K562 (cell line): ENCODE data around the gene RPS4Y1.

Experiments
- BMI1 ChIP-seq: fragments of 150-350 bp; IDR thresholded peaks from 2 replicates; pipeline ENCODE4 v1.6.1; 2014; ENCODE audit warnings: low read length
- CEBPB ChIP-seq: fragments of 450-650 bp; IDR thresholded peaks from 2 replicates; pipeline ENCODE4 v1.6.1; 2016; ENCODE audit warnings: missing genetic modification characterization, missing compliant biosample characterization
- ELF4 ChIP-seq: fragments of 450-650 bp; formaldehyde crosslinking; IDR thresholded peaks from 2 replicates; pipeline ENCODE4 v1.4.0; 2022; ENCODE audit warnings: missing genetic modification characterization
- HIVEP1 ChIP-seq: fragments of 250-450 bp; sonication (Bioruptor Pico); IDR thresholded peaks from 2 replicates; pipeline ENCODE4 v1.4.0; 2020; ENCODE audit warnings: mild to moderate bottlenecking
- JUNB ChIP-seq: fragments of 450-650 bp; formaldehyde crosslinking; conservative IDR thresholded peaks from 2 replicates; pipeline ENCODE4 v1.4.0; 2020; ENCODE audit warnings: mild to moderate bottlenecking
- MEF2D ChIP-seq: conservative IDR thresholded peaks from 2 replicates; pipeline ENCODE4 v1.6.1; 2016; ENCODE audit warnings: low read depth, missing genetic modification characterization, missing compliant biosample characterization
- MXD1 ChIP-seq: fragments of 250-450 bp; sonication (Bioruptor Pico); IDR thresholded peaks from 2 replicates; pipeline ENCODE4 v1.8.0; 2021; ENCODE audit warnings: borderline replicate concordance, mild to moderate bottlenecking, moderate library complexity; ENCODE audit not compliant: poor library complexity, severe bottlenecking
- U2AF2 ChIP-seq: fragments of 200-400 bp; formaldehyde crosslinking; optimal IDR thresholded peaks from 2 replicates; pipeline ENCODE3; 2017; ENCODE audit warnings: low read depth, mild to moderate bottlenecking, low read length
- ZNF561 ChIP-seq: fragments of 450-650 bp; formaldehyde crosslinking; conservative IDR thresholded peaks from 2 replicates; pipeline ENCODE4 v1.4.0; 2020; ENCODE audit warnings: mild to moderate bottlenecking, moderate library complexity
- ZNF740 ChIP-seq, 3 experiments: fragments of 200-800 bp in 1 of 3; sonication (Bioruptor generic) in 1 of 3; sonication (generic) in 1 of 3; formaldehyde crosslinking in 1 of 3; IDR thresholded peaks; 2 replicates each; pipeline versions ENCODE4 v1.6.1 to v1.8.0; 2016 to 2022; ENCODE audit warnings: mild to moderate bottlenecking in 2 of 3, missing compliant biosample characterization in 2 of 3, missing genetic modification characterization in 2 of 3, missing genetic modification reagents in 1 of 3
- TF ChIP-seq, protein P1 (sequence below), 2 experiments: fragments of 450-650 bp; formaldehyde crosslinking in 1 of 2; IDR thresholded peaks; 2 replicates each; pipeline versions ENCODE4 v1.4.0 to v1.6.1; 2014 to 2020; ENCODE audit warnings: mild to moderate bottlenecking in 2 of 2, borderline replicate concordance in 1 of 2, low read depth in 1 of 2
- TF ChIP-seq, protein P2 (sequence below), 3 experiments: IDR thresholded peaks in 2 of 3; conservative IDR thresholded peaks in 1 of 3; 2 replicates each; pipeline ENCODE4 v1.5.1; 2011 to 2012; ENCODE audit warnings: low read length in 3 of 3, mild to moderate bottlenecking in 3 of 3, control low read depth in 2 of 3, improper control_type of control experiment in 1 of 3, inconsistent platforms in 1 of 3, low read depth in 1 of 3, mixed read lengths in 1 of 3, moderate library complexity in 1 of 3; ENCODE audit not compliant: insufficient read depth in 2 of 3

DNA sequence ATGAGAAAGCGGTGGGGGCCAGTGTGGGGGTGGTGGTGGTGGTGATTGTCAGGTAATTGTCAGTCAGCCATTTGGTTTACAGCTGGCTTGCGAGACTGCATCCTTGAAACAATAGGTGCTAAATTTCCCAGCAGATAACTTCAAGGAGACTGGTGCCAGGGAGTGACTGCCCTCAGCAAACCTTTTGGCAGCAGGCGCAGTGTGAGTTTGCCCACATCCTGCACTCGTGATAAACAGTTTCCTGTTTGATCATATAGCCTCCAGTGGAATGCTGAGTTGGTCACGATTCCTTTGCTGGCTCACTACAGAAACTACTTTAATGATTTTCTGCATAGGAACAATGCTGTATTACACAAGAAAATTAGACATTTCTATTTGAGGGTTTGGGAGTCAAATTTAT lies 46.0 kb downstream of the RPS4Y1 start:
- no peak for TF ChIP-seq U2AF2
- TF ChIP-seq JUNB (CRISPR knock-in tag) = no peak
- TF ChIP-seq, protein P1, sequence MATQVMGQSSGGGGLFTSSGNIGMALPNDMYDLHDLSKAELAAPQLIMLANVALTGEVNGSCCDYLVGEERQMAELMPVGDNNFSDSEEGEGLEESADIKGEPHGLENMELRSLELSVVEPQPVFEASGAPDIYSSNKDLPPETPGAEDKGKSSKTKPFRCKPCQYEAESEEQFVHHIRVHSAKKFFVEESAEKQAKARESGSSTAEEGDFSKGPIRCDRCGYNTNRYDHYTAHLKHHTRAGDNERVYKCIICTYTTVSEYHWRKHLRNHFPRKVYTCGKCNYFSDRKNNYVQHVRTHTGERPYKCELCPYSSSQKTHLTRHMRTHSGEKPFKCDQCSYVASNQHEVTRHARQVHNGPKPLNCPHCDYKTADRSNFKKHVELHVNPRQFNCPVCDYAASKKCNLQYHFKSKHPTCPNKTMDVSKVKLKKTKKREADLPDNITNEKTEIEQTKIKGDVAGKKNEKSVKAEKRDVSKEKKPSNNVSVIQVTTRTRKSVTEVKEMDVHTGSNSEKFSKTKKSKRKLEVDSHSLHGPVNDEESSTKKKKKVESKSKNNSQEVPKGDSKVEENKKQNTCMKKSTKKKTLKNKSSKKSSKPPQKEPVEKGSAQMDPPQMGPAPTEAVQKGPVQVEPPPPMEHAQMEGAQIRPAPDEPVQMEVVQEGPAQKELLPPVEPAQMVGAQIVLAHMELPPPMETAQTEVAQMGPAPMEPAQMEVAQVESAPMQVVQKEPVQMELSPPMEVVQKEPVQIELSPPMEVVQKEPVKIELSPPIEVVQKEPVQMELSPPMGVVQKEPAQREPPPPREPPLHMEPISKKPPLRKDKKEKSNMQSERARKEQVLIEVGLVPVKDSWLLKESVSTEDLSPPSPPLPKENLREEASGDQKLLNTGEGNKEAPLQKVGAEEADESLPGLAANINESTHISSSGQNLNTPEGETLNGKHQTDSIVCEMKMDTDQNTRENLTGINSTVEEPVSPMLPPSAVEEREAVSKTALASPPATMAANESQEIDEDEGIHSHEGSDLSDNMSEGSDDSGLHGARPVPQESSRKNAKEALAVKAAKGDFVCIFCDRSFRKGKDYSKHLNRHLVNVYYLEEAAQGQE (IDR thresholded peaks at IDR 0.05; ENCODE audit: borderline replicate concordance) = no peak
- TF ChIP-seq, protein P1 (CRISPR knock-in tag; IDR thresholded peaks at IDR 0.05; ENCODE audit: low read depth) = no peak
- TF ChIP-seq CEBPB (tag) = no peak
- no peak for TF ChIP-seq ZNF740 (CRISPR knock-in tag; IDR thresholded peaks at IDR 0.05)
- TF ChIP-seq ZNF740 (tag; IDR thresholded peaks at IDR 0.05) = no peak
- TF ChIP-seq ZNF561 (CRISPR knock-in tag) = no peak
- no peak for TF ChIP-seq HIVEP1 (CRISPR knock-in tag)
- TF ChIP-seq ELF4 = no peak
- TF ChIP-seq BMI1 = no peak
- TF ChIP-seq, protein P2, sequence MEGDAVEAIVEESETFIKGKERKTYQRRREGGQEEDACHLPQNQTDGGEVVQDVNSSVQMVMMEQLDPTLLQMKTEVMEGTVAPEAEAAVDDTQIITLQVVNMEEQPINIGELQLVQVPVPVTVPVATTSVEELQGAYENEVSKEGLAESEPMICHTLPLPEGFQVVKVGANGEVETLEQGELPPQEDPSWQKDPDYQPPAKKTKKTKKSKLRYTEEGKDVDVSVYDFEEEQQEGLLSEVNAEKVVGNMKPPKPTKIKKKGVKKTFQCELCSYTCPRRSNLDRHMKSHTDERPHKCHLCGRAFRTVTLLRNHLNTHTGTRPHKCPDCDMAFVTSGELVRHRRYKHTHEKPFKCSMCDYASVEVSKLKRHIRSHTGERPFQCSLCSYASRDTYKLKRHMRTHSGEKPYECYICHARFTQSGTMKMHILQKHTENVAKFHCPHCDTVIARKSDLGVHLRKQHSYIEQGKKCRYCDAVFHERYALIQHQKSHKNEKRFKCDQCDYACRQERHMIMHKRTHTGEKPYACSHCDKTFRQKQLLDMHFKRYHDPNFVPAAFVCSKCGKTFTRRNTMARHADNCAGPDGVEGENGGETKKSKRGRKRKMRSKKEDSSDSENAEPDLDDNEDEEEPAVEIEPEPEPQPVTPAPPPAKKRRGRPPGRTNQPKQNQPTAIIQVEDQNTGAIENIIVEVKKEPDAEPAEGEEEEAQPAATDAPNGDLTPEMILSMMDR (IDR thresholded peaks at IDR 0.05 in 2 of 3, conservative IDR thresholded peaks at IDR 0.05 in 1 of 3; ENCODE audit: insufficient read depth in 2 of 3, low read depth in 1 of 3, low read length in 3 of 3) = no peak
- no peak for TF ChIP-seq MXD1 (CRISPR knock-in tag)
- no peak for TF ChIP-seq MEF2D (tag)
